ENCODE data around the gene ZNF609.

DNA sequence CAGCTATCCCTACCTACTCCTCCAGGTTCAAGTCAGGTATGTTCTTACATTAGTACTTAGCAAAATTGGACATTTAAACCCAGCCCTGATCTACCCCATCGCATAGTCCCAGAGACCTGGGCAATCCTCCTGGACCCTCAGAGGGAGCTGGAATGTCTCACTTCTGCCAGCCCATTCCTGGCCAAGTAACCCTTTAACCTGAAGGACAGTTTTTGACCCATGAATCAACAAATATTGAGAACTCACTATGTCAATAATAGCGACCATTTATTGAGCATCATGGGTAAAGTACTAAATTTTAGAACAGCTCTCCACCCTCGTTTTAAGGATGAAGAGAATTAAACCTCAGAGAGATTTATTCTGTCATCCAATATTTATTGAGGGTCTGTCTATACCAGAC is 244.6 kb downstream of the ZNF609 start:
- no peak for TF ChIP-seq CTCF (IDR thresholded peaks at IDR 0.05)
- no peak for TF ChIP-seq POLR2A (IDR thresholded peaks at IDR 0.05)

All from lower leg skin (tissue), 3 donors.